Suprapubic skin (tissue), 4 donors: ENCODE results near the gene TRAT1.

ENCODE experiments used
- EP300 ChIP-seq: sonication (generic); formaldehyde crosslinking; IDR thresholded peaks from one replicate; pipeline ENCODE4 v1.6.1; 2017; ENCODE audit warnings: antibody characterized with exemption
- POLR2A ChIP-seq, 2 donors: fragments of 450-650 bp; IDR thresholded peaks; one replicate each; pipeline ENCODE4 v1.6.1; 2017; ENCODE audit warnings: antibody characterized with exemption in 2 of 2, mild to moderate bottlenecking in 2 of 2, moderate library complexity in 2 of 2
- POLR2AphosphoS5 ChIP-seq, 3 donors: sonication (generic); formaldehyde crosslinking; IDR thresholded peaks; one replicate each; pipeline ENCODE4 v1.6.1; 2017; ENCODE audit warnings: antibody characterized with exemption in 3 of 3
- TF ChIP-seq, protein P1 (sequence below), 2 donors: fragments of 200-600 bp in 1 of 2; fragments of 450-650 bp in 1 of 2; sonication (generic) in 1 of 2; IDR thresholded peaks; one replicate each; pipeline ENCODE4 v1.5.1; 2016 to 2019; ENCODE audit warnings: antibody characterized with exemption in 2 of 2, mild to moderate bottlenecking in 1 of 2, moderate library complexity in 1 of 2

DNA sequence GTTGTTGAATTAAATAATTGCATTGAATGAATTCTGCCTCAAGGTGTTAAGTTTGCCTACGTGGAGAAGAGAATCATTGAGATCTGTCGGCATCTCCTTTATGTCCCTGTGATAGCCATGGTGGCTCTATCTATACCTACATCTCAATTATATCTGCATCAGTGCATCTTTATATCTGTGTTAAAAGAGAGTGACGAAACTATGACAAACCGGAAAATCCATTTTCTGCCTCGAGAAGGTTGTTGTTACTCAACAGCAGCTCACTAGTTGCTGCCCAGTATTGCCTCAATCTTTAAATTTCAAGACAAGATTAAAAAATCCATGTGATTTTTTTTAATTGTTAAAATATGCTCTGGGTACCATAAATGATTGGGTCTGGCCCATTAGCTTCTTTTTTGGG is 72.4 kb downstream of the TRAT1 start:
- no peak for TF ChIP-seq POLR2A (IDR thresholded peaks at IDR 0.05)
- TF ChIP-seq, protein P1, sequence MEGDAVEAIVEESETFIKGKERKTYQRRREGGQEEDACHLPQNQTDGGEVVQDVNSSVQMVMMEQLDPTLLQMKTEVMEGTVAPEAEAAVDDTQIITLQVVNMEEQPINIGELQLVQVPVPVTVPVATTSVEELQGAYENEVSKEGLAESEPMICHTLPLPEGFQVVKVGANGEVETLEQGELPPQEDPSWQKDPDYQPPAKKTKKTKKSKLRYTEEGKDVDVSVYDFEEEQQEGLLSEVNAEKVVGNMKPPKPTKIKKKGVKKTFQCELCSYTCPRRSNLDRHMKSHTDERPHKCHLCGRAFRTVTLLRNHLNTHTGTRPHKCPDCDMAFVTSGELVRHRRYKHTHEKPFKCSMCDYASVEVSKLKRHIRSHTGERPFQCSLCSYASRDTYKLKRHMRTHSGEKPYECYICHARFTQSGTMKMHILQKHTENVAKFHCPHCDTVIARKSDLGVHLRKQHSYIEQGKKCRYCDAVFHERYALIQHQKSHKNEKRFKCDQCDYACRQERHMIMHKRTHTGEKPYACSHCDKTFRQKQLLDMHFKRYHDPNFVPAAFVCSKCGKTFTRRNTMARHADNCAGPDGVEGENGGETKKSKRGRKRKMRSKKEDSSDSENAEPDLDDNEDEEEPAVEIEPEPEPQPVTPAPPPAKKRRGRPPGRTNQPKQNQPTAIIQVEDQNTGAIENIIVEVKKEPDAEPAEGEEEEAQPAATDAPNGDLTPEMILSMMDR (IDR thresholded peaks at IDR 0.05), result no peak
- TF ChIP-seq POLR2AphosphoS5 (IDR thresholded peaks at IDR 0.05), result no peak
- TF ChIP-seq EP300, result no peak
